GM12891 (cell line): ENCODE measurements around the gene PRELP.

ENCODE experiments used
- POLR2A ChIP-seq: IDR thresholded peaks from 2 replicates; pipeline ENCODE4 v1.6.1; 2011; ENCODE audit warnings: low read depth, low read length, control low read depth
- POLR2AphosphoS5 ChIP-seq: IDR thresholded peaks from 2 replicates; pipeline ENCODE4 v1.6.1; 2011; ENCODE audit warnings: low read depth, low read length, control low read depth
- TAF1 ChIP-seq: IDR thresholded peaks from 2 replicates; pipeline ENCODE4 v1.6.1; 2011; ENCODE audit warnings: low read depth, low read length, control low read depth

GRCh38 chr1:203520315-203520714 lies 44.7 kb downstream of the PRELP start:
- no peak for TF ChIP-seq POLR2AphosphoS5
- TF ChIP-seq POLR2A: no peak
- TF ChIP-seq TAF1: no peak
